Hematopoietic multipotent progenitor cell (in vitro differentiated cells): ENCODE results near the gene TAS1R3. TPM values are rescaled to one million over a fixed set of nuclear protein-coding genes. Genes with fewer than 3 reads are reported as not detected.
A peak's percentile ranks its signal among the peaks of the same experiment; 100 is the strongest.
"Not testable (repeated sequence)": the region's sequence is repeated elsewhere in the genome, so short reads cannot be mapped to it uniquely, and the experiment has no call there.

Experiments
- DNase-seq, 3 donors: peaks; one replicate each; pipeline ENCODE4 v3.0.0-alpha.2; 2011 to 2015; ENCODE audit warnings: low read depth in 2 of 3, low spot score in 2 of 3
- total RNA-seq: library from RNA; depleted of rRNA; stranded (reverse); fragments of >200 nt; gene quantifications from one replicate; pipeline ENCODE4 v1.2.3, GENCODE V29; 2012

The TAS1R3 gene
- total RNA-seq, 1 donor: 0.54 TPM

- no peak for DNase-seq
Observed at GRCh38 chr1:1364266-1364665, 33.2 kb downstream of the TAS1R3 start.

DNA sequence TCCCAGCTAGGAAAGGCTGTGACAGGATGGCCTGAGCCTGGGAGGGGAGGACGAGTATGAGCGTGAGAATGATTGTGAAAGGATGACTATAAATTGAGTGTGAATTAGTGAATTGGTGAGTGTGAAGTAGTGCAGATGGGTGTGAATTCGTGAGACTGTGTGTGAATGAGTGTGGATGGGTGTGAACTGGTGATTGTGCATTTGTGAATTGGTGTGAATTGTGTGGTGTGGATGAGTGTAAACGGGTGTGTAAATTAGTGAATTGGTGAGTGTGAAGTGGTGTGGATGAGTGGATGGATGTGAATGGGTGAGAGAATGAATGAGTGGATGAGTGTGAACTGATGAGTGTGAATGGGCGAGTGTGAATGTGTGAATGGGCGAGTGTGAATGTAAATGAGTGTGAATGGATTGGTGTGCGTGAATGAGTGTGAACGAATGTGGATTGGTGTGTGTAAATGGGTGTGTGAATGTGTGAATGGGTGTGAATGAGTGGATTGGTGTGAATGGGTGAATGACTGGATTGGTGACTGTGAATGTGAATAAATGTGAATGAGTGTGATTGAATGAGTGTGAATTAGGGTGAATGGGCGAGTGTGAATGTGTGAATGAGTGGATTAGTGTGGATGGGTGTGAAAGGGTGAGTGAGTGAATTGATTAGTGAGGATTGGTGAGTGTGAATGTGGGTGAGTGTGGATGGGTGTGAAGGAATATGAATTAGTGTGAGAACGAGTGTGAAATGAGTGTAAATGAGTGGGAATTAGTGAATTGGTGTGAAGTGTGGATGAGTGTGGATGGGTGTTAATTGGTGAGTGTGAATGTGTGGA is 35.0 kb downstream of the TAS1R3 start:
- no peak for DNase-seq

DNA sequence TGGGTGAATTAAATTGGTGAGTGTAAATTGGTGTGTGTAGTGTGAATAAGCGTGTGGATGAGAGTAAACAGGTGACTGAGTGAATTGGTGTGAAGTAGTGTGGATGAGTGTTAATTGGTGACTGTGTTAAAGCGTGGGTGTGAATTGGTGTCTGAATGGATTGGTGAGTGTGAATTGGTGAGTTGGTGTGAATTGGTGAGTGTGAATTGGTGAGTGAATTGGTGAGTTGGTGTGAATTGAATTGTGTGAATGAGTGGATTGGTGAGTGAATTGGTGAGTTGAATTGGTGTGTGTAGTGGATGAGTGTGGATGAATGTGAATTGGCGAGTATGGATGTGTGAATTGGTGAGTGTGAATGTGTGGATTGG is 35.6 kb downstream of the TAS1R3 start:
- DNase-seq: no peak

- peak in 1 of 3 donors; percentile 25 for DNase-seq
Observed at GRCh38 chr1:1367315-1367714, 36.2 kb downstream of the TAS1R3 start.

- DNase-seq: not testable (repeated sequence)
Observed at GRCh38 chr1:1370094-1370493, 39.0 kb downstream of the TAS1R3 start.

GRCh38 chr1:1370771-1371300 is 39.8 kb downstream of the TAS1R3 start:
- DNase-seq: no peak

GRCh38 chr1:1371364-1371745 is 40.3 kb downstream of the TAS1R3 start:
- DNase-seq: peak; percentile 55 to 67 (median 57)

DNA sequence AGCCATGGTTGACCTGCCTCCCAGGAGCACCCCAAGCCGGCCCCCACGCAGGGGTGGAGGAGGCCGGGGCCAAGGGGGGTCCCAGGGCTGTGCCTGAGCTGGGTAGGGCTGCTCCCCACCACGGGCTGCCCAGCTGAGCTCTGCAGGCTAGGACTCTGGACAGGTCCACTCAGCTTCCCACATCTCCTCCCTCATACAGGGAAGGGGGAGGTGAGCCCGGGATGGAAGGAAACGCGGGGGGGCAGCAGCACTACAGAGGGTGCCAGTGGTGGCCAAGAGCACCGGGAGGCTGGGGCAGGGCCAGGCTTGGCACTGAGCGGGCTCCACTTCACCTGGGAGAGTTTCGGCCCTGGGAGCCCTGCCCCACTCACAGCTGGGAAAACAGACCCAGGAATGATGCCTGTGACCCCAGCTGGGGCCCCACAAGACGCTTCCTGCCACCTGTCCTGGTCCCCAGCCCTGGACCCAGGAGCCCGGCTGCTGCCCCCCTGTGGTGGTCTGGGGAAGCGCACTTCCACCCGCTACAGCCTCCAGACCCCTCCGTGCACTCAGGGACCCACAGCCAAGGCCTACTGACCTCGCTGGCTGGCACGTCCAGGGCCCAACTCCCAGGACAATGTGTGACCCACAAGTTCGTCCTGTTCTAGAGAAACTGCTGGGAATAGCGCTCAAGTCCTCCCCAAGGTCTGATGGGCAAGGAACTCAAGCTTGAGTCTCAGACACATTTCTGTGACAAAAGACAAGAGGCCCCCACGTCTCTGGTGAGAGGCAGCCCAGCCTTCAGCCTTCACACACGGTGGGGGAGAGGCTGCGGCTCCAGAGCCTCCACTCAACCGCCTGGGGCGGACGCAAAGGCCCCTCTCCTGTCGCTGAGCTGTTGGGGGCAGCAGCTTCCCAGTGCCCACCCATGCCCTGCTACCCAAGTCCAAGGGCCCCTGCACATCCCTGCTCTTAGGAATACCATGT is 40.9 kb downstream of the TAS1R3 start:
- DNase-seq: peak; percentile 53 to 66 (median 58)

DNA sequence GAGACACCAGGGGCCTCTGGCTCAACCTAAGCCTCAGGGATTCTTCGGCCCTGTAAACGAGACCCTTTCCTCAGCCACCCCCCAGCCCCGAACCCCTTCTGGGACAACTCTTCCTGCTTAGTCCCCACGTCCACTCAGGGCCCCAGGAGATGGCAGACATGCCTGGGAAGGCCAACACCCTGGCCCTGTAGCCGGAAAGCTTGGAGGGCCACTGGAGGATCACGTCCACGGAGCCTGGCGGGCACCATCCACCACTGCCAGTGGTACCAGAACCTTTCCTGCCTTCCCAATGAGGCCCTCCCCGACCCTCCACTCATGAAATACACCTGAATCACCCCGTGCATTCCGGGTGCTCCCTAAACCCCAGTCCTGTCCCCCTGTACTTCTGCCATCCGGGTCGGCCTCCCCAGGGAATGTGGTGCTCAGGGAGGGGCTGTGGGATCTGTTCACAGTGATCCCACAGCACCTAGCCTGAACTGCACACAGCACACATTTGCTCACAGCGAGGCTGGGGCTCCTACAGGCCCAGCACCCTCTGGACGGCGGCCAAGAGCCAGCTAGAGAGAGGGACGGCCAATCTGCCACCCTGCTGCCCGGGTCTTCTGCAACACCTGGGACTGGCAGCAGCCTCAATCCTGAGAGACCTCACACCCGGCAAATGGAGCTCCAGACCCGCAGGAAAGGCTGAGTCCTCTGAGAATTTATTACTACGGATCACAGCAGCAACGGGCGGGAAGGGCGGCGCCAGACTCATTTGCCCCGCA is 42.2 kb downstream of the TAS1R3 start:
- no peak for DNase-seq

GRCh38 chr1:1373815-1374588 is 42.9 kb downstream of the TAS1R3 start:
- DNase-seq: no peak

- DNase-seq: no peak
Observed at GRCh38 chr1:1374589-1374928, 43.5 kb downstream of the TAS1R3 start.

GRCh38 chr1:1374929-1375662 is 44.0 kb downstream of the TAS1R3 start, which contains the start of gene AURKAIP1:
TSS of gene AURKAIP1 (minus strand) at chr1:1375207. CDS start at chr1:1374756, 451 bp downstream.
- peak; percentile 93 to 100 (median 100) for DNase-seq

GRCh38 chr1:1376551-1377226 is 45.6 kb downstream of the TAS1R3 start:
- DNase-seq: no peak

DNA sequence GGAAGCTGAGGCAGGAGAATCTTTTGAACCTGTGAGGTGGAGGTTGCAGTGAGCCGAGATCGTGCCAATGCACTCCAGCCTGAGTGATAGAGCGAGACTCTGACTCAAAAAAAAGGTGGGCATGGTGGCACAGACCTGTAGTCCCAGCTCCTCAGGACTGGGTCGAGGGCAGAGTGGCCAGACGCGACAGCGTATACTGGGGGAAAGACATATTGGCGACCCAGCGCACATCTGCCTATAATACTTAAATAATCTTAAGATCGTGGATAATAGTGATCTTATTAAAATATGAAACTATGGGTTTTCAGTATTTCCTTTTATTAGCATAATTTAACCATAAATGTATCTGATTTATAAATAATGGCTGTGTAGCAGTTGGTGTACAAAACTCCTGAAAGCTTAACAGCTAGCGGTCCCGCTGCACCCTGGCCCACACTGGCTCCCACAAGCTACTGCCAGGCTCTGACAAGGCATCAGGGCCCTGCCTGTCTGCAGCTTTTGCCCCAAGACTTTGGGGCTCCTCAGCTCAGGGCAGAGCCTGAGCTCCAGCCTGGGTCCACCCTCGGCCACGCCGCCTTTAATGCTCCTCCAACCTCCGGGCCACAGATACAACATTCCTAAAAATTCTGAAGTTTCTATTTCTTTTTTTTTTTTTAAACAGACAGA is 46.6 kb downstream of the TAS1R3 start:
- no peak for DNase-seq

DNA sequence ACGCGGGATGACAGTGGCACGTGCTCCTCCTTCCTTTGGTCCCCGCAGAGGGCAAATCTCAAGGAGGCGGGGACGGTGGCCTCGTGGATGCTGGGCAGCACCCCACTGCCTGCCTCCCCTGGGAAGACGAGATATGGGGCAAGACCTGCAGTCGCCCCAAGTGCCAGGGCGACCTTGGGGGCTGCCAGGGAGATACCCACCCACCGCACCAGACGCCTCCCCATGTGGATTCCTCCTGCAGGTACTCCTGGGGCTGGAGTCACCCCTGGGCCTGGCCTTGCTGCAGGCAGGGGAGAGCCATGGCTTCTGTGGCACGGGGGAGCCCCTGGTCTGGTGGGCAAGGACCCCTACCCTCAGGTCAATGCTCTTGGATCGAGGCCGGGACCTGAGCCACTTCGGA is 49.8 kb downstream of the TAS1R3 start:
- no peak for DNase-seq

- no peak for DNase-seq
Observed at GRCh38 chr1:1381294-1381693, 50.2 kb downstream of the TAS1R3 start.
